HG02870 (cell line): Measurements from ENCODE around the gene MAGI2.
"Not testable (repeated sequence)": the region's sequence is repeated elsewhere in the genome, so short reads cannot be mapped to it uniquely, and the experiment has no call there.

Source experiments
- ATAC-seq: cut with Tn5 transposase; IDR thresholded peaks from one replicate; pipeline ENCODE4 v1.9.1; 2021; ENCODE audit warnings: mild to moderate bottlenecking, moderate library complexity; ENCODE audit not compliant: unreplicated experiment

Gene MAGI2

DNA sequence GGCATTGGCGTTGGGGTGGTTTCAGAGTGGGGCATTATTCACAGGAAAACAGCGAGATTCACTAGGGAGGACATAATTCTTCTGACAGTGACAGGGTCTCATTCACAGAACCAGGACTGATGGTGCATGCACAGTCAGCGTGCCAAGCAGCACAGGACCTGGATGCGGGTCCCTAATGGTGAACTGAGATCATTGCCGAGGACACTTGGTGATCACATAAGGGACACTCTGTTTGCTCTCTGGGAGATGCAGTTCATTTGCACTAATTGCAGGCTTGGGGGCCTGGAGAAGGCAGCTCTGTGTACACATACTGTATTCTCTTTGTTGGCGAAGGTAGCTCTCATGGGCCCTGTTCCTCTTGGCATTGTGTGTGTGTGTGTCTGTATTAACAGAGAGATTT is 938.8 kb downstream of the MAGI2 start:
- ATAC-seq, result no peak

DNA sequence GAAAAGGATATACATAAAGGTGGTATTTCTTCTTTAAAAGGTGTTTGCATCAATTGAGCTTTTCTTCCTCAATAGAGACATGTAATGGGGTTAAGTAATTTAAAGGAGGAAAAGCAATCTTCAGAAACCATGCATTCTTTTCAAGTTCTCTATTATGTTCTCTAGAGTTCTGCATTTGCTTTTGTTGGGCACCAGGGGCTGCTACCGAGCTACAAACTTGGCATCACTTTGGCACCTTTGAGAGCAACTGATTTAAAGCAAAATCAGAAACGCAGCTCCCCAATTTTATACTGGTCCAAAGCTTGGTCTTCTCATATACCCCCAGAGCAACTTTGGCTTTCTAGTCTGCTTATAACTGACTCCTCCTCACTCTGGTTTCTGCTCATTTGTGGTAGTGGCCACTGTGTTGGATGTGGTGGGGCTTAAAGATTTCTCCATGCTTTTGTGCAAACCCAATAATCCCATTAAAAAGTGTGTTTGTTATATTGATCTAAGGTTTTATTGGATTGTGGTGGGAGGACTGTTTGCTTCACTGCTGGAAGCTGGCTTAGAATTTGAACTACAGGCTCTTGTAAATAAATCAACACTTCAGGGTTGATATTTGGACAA is 942.8 kb downstream of the MAGI2 start:
- ATAC-seq, result peak; percentile 88

DNA sequence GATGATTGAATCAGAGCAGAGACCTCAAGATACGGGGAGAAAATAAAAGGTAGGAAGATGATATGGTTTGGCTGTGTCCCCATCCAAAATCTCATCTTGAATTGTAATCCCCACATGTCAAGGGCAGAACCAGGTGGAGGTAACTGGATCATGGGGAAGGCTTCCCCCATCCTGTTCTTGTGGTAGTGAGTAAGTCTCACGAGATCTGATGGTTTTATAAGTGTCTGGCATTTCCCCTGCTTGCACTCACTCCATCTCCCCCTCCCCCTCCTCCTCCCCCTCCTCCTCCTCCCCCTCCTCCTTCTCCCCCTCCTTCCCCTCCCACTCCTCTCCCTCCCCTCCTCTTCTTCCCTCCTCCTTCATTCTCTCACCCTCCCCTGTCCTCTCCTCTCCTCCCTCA is 950.2 kb downstream of the MAGI2 start:
- ATAC-seq, result not testable (repeated sequence)

DNA sequence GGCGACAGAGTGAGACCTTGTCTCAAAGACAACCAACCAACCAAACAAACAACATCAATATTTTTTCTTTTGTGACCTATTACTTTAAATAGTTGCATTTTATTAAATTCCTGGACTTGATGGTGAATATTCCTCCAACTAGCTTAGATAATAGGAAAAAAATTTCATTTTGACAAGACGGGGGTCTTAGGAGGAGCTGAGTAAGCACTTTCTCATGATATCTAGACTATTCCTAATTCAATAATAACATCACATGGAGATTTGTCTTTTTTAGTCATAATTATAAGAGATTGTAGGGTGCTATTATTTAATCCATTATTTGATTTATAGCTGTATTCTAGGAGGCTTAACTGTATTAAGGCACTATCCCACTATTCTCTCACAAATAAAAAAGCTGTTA is 952.4 kb downstream of the MAGI2 start:
- no peak for ATAC-seq

DNA sequence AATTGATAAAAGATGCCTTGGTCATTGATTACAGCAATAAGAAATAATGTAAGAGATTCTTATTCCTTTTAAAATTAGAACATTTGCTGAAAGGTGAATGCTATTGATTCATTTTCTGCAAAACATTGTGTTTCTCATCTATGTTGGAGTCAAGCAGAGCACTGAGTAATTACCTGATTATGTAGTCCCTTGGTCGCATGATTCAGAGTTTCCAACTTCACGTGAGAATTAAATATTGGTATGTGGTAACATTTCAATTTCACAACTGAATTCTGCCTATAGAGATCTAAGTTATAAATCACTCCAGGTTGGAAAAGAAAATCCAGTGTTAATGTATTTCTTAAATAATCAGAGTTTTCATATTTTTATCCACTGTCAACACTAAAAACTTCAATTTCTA is 953.5 kb downstream of the MAGI2 start:
- no peak for ATAC-seq

DNA sequence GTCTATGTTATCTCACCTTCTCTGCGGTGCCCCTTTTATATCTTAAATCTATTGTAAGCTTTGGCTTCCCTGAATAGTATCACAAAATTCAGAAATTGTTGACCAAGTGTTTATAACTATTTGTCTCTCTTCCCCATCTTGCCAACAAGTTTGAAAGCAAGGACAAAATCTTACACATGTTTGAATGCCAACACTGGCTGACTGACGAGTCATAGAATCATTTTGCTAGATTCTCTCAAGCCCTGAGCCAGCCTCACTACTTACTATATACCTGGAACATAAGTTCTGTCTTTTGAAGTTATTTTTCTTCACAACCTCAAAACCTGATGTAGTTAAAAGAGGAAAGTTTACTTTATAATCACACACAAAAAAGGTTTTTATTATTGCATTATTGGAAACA is 954.2 kb downstream of the MAGI2 start:
- ATAC-seq, result no peak

DNA sequence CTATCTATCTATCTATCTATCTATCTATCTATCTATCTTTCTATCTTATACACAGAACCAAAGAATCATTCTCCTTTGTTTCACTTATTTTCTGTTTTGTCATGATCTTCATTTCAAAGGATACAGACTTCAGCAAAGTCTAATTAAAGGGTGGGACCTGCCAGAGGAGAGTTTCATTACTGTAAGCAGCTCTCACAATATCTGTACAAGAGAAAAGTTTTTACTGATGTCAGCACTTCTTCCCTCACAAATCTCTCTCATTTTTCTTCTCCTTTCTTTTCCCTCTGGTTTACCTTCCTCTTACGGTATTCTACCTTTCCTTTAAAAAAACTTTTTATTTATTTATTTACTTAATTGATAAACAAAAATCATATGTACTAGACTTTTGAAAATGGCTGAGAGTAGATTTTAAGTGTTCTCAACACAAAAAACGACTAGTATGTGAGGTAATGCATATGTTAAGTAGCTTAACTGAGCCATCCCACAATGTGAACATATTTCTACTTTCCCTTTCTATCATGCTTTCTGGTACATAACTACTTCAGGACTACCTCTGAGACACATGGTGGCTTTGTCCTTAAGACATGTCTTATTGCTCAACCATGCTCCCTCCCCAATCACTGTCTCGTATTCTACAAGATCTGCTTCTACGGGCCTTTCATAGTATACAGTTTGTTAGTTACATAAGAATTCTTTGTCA is 955.6 kb downstream of the MAGI2 start:
- no peak for ATAC-seq

DNA sequence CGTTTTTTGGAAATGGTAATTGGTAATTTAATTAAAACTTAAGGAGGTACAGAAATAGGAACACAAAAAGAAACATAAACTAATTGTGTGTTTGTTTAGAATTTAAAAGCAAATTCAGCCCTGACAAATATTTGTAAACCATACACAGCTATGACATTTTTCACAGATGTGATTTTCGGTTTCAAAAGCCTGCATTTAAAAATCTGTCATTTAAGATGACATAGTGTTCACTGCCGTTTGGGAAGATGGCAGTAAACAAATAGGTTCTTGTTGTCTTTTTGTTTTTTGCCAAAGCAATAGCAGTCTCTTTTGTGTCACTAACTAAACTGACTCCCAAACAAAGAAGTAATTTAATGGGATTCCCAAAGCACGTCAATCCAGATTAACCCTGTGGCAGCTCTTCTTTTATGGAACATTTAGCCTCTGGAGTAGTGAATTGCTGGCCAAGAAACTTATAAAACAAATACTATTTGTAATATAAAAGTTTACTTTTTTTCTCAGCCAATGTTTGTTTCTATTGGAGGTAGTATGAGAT is 957.3 kb downstream of the MAGI2 start:
- ATAC-seq, result no peak

DNA sequence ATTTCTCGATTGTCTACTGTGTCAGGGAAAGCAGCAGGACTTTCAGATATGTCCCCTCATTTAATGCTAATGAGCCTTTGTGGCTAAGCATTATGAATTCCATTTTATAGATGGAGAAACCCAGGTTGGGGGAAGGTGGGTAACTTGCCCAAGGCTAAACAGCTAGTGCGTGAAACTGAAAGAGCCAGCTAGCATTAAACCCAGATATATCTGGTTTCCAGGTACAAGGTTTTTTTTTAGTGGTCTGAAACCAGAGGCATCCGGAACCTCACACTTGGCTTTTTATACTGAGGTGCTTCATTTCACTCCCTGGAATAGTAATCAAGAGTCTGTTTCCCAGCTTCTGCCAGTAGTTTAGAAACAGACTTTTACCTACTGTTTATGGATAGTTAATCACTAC is 960.1 kb downstream of the MAGI2 start:
- ATAC-seq, result no peak

DNA sequence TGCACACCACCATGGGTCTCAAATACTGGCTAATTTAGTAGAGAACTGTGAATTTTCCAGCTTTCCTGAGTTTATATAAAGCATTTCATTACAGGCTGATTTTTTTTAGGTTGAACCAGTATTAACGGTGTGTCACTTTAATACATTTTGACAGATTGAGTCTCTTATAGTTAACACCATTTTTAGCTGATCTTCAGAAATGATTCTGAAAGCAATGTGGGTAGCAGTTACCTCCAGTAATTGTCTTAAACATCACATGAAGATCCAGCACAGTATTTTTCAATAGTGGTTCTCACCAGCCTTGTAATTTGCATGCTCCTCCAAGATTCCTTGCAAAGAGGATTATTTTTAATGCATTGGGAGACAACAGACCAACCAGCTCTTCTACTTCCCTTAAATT is 961.3 kb downstream of the MAGI2 start:
- ATAC-seq, result no peak

DNA sequence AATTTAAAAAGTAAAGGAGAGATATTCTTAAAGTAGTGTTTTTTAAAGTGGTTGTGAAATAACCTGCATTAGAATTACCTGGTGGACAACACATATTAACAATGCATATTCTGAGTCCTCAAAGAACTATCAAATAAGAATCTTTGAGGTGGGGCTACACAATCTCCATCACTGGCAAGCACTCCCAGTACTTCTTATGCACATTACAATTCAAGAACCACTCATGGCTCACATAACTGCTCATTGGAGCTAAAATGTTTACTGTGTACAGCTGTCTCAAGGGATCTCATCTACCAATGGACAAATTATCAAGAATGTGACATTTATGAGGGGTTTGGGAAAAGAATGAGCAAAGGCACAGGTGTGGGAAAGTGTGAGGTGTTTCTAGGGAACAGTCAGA is 962.9 kb downstream of the MAGI2 start:
- no peak for ATAC-seq

DNA sequence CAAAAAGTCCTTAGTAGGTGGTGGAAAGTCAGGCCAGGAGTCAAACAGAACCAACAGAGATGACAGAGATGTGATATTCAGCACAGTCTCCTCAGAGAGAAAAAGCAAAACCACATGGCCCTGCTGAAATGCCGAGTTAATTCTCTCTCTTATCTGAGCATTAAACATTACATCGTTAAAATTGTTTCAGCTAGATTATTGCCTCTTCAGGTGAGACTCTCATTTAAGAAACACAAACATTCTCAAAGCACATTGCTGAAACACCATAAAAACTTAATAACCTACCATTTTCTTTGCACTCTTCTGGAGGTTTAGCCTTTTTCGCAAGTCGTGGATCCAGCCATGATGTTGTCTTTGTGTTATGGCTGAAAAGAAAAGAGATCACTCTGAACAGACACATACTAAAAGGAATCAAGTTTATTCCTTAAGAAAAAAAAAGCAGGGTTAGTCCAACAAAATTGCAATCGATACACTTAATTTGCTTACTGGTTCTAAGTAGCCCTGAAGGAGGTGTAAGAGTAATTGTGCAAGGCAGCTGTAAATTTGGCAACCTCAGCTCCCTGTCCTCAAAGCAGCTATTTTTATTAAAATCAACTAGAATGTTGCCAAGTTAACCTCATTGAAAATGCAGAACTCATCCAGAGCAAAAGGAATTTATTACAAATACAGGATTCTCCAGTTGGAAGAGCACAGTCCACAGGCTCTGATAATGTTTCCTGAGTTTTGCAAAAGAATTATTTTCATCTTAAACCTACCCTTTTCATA is 963.8 kb downstream of the MAGI2 start:
- no peak for ATAC-seq

DNA sequence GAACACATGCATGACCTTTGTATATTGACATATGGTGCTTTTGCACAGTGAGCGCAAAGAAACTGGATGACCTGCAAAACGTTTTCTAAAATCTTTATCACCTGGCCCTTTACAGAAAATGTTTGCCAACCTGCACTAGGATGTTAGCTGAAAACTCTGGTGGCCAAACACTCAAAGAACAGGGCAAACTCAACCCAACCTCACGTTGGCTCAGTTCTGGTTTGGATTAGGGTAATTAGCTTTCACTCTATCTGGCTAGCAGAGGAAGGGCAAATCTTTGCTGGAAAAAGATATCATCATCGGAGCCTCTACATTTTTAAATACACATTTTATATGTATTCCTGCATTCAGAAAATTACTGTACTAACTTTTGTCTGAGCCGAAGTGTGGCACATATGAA is 966.0 kb downstream of the MAGI2 start:
- no peak for ATAC-seq

DNA sequence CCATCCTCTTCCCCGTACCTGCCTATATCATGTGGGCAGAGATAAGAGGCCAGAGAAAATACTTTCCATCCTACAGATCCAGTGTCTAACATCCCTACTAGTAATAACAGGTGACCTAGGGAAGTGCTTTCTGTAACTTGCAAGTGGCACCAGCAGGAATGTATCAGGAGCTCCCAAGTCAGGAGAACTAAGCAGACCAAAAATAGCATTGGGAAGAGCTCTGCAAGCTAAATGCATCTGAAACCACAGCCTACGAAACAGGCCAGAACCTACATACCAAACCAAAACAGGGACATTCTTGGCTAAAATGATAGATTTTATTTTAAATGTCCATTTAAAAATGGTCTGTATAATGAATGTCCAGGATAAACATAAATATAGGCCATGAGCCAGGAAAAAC is 974.1 kb downstream of the MAGI2 start:
- no peak for ATAC-seq

DNA sequence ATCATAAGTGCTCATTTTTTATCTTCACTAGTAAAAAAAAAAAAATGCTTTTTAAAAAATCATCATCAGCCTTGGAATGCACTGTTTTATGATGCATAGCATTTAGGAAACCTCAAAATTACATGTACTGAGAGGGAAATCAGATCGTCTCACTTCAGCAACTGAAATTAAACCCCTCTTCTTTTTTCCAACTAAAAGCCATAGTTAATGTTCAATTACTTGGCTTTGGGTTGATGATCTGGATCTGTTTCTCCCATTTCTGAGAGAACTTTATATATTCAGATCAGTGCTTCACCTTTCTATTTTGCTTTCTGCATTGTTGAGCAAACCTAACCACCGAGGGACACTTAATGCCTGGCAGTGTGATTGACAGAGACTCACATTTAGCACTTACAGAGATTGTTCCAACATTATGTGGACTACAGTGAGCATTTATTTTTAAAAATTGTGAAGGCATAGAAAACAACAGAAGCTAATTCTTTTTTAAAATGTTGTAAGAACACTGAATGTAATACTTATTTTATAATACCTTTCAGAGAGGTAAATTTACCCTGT is 976.5 kb downstream of the MAGI2 start:
- ATAC-seq, result no peak

DNA sequence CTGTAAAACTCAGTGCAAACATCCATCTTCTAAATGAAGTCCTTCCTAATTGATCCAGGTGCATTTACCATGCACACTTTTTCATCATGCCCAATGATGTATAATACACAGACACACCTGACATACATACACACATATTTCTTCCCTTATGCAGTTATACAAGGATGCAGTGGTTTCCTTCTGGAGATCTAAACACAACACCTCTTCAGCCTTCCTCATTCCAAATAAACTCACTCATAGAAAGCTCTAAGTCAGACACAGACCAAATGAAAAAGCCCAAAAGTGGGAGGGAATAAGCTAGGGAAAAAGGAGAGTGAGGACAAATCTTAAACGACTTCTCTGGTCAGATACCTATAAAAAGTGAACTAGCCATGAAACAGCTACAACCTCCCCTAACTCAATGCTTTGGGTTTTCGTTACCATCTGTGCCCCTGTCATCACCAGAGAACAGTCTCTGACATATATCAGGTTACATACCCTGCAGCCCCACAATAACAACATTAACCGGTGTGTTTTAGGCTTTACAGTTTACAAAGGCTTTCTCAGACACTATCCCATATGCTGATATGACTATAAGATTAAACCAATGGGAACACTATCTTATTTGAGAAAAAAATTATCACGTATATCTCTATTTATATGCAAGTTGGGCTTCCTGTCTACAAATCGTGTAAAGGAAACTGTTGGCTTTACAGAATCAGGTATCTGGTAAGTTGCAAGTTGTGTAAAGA is 979.7 kb downstream of the MAGI2 start:
- ATAC-seq, result no peak

DNA sequence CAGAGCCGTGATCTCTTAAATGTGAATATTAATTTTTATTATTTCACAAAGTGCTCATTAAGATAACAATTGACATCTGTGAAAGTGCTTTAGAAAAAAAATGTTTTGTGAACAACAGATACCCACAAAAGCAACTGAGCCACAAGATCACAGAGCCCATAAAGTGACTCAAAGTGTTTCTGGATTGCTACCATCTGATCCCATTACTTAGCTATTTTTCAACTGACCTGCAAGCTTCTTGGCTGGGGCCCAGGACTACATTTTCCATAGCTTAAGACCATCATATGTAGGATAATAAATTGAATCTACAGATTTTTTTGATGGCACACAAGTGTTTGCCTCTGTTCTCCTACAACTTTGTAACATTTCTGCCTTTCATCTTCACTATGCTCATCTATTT is 980.4 kb downstream of the MAGI2 start:
- ATAC-seq, result no peak

DNA sequence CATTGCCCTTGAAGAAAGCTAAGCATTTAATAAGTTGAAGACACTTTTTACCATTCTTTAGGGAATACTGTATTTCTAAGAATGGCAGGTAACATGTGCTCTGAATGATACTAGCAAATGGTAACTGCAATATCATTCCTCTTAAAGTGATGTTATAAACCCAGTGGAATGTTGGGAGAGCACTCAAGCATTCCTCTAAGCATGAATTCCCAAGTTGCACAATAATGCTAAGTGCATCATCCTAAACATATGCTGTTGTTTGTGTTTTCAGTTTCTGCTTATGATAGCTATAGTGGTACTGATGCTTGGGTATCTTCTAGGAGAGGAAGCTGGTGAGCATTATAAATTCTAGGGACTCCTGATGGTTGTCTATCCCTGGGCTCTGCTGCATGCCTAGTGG is 980.9 kb downstream of the MAGI2 start:
- no peak for ATAC-seq

DNA sequence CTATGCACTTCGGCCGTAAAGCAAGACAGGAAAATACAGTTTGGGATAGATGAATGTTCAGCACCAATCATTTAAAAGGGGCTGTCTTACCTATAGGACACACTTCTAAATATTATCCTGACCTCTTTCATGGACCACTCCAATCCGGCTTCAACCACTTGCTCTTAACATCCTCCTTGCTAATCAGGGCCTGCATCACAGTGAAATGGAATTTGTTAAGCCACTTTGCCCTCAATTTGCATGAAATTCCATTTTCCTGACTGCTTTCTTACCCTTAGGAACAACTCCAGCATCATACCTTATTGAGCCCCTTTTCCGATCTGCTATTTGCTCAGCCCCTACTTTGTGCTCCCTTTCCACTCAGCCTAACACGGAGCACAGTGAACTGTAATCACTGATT is 987.6 kb downstream of the MAGI2 start:
- ATAC-seq, result no peak

DNA sequence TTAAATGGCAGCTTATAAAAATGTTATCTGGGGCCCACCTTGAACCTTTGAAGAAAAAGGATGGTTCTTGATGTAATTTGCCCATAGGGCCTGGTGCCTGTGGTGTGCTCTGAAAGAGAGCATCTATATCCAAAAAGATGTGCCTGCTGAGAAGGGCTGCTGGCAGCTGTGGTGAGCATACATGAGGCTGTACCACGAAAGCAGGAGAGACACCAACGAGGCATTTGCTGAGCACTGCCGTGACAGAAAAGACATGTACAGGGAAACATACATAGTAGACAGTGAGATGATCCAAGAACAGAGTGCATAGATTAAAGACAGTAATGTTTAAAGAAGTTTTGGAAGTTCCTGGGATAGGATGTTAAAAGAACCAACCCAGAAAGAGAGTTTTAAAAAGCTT is 990.4 kb downstream of the MAGI2 start:
- ATAC-seq, result no peak

DNA sequence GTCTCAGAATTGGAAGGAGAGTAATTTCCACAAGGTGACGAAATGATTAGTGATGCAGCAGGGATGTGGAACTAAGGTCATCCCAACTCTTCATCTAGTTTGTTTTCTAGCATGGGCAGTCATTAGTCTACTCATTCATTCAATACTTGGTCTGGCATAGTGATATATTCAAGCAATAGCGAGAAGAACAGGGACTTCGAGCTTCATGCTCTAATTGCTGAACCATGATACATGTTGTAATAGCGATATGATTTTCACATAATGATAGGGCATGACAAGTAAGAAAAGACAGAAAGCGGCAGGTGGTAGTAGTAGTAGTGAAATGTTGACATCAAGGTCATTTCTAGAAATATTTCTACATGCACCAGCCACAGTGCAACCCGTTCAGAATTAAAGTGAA is 1002.8 kb downstream of the MAGI2 start:
- ATAC-seq, result no peak
